IMR-90 (cell line): Measurements from ENCODE around the gene APBB1IP. TPM values are rescaled to one million over a fixed set of nuclear protein-coding genes. Genes with fewer than 3 reads are reported as not detected.

Experiments used
- ATAC-seq: fragments of 200-7000 bp; cut with Tn5 transposase; 2 replicates; pipeline ENCODE4 v1.9.1; 2020; ENCODE audit warnings: low read depth, mild to moderate bottlenecking, moderate library complexity
- BruUV-seq: library from RNA; stranded (reverse); fragments of 400-500 nt; replicated peaks from 2 replicates; lab custom pipeline; 2021; lab: Mats Ljungman, UMichigan
- CTCF ChIA-PET: fragments of 300-600 bp; formaldehyde crosslinking; extraction: SDS; loops from one replicate; lab custom pipeline; 2021; ENCODE audit warnings: antibody characterized with exemption; lab: Yijun Ruan, JAX
- POLR2A ChIA-PET: fragments of 300-600 bp; sonication (Branson Sonifier 250); formaldehyde crosslinking; loops from one replicate; lab custom pipeline; 2022; ENCODE audit warnings: antibody characterized with exemption; ENCODE audit not compliant: unreplicated experiment; lab: Charles Lee
- DNase-seq: peaks from one replicate; pipeline ENCODE4 v3.0.0; 2013
- H2AFZ ChIP-seq: replicated peaks from 2 replicates; pipeline ENCODE3; 2013; ENCODE audit warnings: low read length, mild to moderate bottlenecking; ENCODE audit not compliant: poor library complexity
- H2AK5ac ChIP-seq: 2 replicates; pipeline ENCODE4 v1.6.1; 2013; ENCODE audit warnings: low read depth, low read length, inconsistent platforms
- H2AK9ac ChIP-seq: replicated peaks from 2 replicates; pipeline ENCODE3; 2013; ENCODE audit warnings: mild to moderate bottlenecking, low read depth, low read length, moderate library complexity; ENCODE audit not compliant: poor library complexity
- H2BK120ac ChIP-seq: 2 replicates; pipeline ENCODE4 v1.6.1; 2013; ENCODE audit warnings: low read depth, low read length, inconsistent platforms
- H2BK15ac ChIP-seq: 3 replicates; pipeline ENCODE4 v1.6.1; 2013; ENCODE audit warnings: low read depth, low read length, inconsistent platforms
- H2BK20ac ChIP-seq: 2 replicates; pipeline ENCODE4 v1.6.1; 2013; ENCODE audit warnings: low read depth, mild to moderate bottlenecking, inconsistent platforms, low read length, moderate library complexity
- H2BK5ac ChIP-seq: 2 replicates; pipeline ENCODE4 v1.6.1; 2013; ENCODE audit warnings: mild to moderate bottlenecking, low read depth, low read length, inconsistent platforms; ENCODE audit not compliant: poor library complexity, severe bottlenecking
- H3K14ac ChIP-seq: replicated peaks from 2 replicates; pipeline ENCODE4 v1.6.1; 2013; ENCODE audit warnings: low read depth, low read length, inconsistent platforms
- H3K18ac ChIP-seq: 2 replicates; pipeline ENCODE4 v1.6.1; 2013; ENCODE audit warnings: low read depth, low read length, control low read depth
- H3K23ac ChIP-seq: 2 replicates; pipeline ENCODE4 v1.6.1; 2013; ENCODE audit warnings: low read depth, low read length, inconsistent platforms
- H3K27ac ChIP-seq: 2 replicates; pipeline ENCODE4 v1.5.1; 2013; ENCODE audit warnings: mild to moderate bottlenecking, control low read depth, low read length; ENCODE audit not compliant: insufficient read depth
- H3K27me3 ChIP-seq: 2 replicates; pipeline ENCODE4 v1.6.1; 2013; ENCODE audit warnings: low read length; ENCODE audit not compliant: control insufficient read depth, insufficient read depth
- H3K36me3 ChIP-seq: 2 replicates; pipeline ENCODE4 v1.6.1; 2013; ENCODE audit warnings: low read length, mixed read lengths; ENCODE audit not compliant: control insufficient read depth, insufficient read depth
- H3K4ac ChIP-seq: 2 replicates; pipeline ENCODE4 v1.6.1; 2013; ENCODE audit warnings: low read depth, low read length, inconsistent platforms
- H3K4me1 ChIP-seq: 2 replicates; pipeline ENCODE4 v1.6.1; 2013; ENCODE audit warnings: low read length, mixed read lengths; ENCODE audit not compliant: control insufficient read depth, insufficient read depth
- H3K4me2 ChIP-seq: 2 replicates; pipeline ENCODE4 v1.6.1; 2013; ENCODE audit warnings: low read depth, mild to moderate bottlenecking, control low read depth, low read length, moderate library complexity
- H3K4me3 ChIP-seq: 2 replicates; pipeline ENCODE4 v1.5.1; 2013; ENCODE audit warnings: low read depth, mild to moderate bottlenecking, control low read depth, low read length, moderate library complexity; ENCODE audit not compliant: insufficient read depth
- H3K56ac ChIP-seq: 2 replicates; pipeline ENCODE4 v1.6.1; 2013; ENCODE audit warnings: low read length, inconsistent platforms; ENCODE audit not compliant: insufficient read depth; ENCODE audit errors: extremely low read depth
- H3K79me1 ChIP-seq, 2 experiments: 2 replicates each; pipeline ENCODE4 v1.6.1; 2013; ENCODE audit warnings: low read length in 2 of 2, inconsistent platforms in 1 of 2, low read depth in 1 of 2
- H3K9ac ChIP-seq: 2 replicates; pipeline ENCODE4 v1.6.1; 2013; ENCODE audit warnings: low read depth, low read length, control low read depth
- H3K9me1 ChIP-seq: 2 replicates; pipeline ENCODE4 v1.6.1; 2013; ENCODE audit warnings: low read length, inconsistent platforms; ENCODE audit not compliant: insufficient read depth
- H3K9me3 ChIP-seq: 2 replicates; pipeline ENCODE4 v1.6.1; 2013; ENCODE audit warnings: low read length; ENCODE audit not compliant: control insufficient read depth, insufficient read depth
- H4K20me1 ChIP-seq: 2 replicates; pipeline ENCODE4 v1.6.1; 2013; ENCODE audit warnings: low read length, inconsistent platforms; ENCODE audit not compliant: insufficient read depth
- H4K5ac ChIP-seq: 2 replicates; pipeline ENCODE4 v1.6.1; 2013; ENCODE audit warnings: mild to moderate bottlenecking, low read depth, low read length, control low read depth
- H4K8ac ChIP-seq, 2 experiments: 2 replicates each; pipeline ENCODE4 v1.6.1; 2013; ENCODE audit warnings: low read depth in 2 of 2, low read length in 2 of 2, control low read depth in 1 of 2, inconsistent platforms in 1 of 2
- H4K91ac ChIP-seq: 2 replicates; pipeline ENCODE4 v1.6.1; 2013; ENCODE audit warnings: low read depth, low read length, inconsistent platforms; ENCODE audit not compliant: insufficient read depth
- BHLHE40 ChIP-seq: fragments of 150-350 bp; IDR thresholded peaks from 2 replicates; pipeline ENCODE4 v1.6.1; 2016; ENCODE audit warnings: mild to moderate bottlenecking, low read depth, low read length
- ELK1 ChIP-seq: fragments of 150-350 bp; IDR thresholded peaks from 2 replicates; pipeline ENCODE4 v1.6.1; 2016; ENCODE audit warnings: low read depth, mild to moderate bottlenecking, low read length, moderate library complexity, borderline replicate concordance
- POLR2A ChIP-seq: IDR thresholded peaks from 2 replicates; pipeline ENCODE4 v1.6.1; 2012; ENCODE audit warnings: mild to moderate bottlenecking, low read depth, low read length
- RAD21 ChIP-seq: IDR thresholded peaks from 2 replicates; pipeline ENCODE4 v1.6.1; 2012; ENCODE audit warnings: low read length, improper control_type of control experiment
- RFX5 ChIP-seq: IDR thresholded peaks from 2 replicates; pipeline ENCODE4 v1.8.0; 2012; ENCODE audit warnings: low read depth, mild to moderate bottlenecking, low read length, moderate library complexity
- USF2 ChIP-seq: fragments of 150-350 bp; IDR thresholded peaks from 2 replicates; pipeline ENCODE4 v1.6.1; 2017; ENCODE audit warnings: mild to moderate bottlenecking, antibody characterized with exemption, low read length, low read depth
- WGBS, 2 experiments: methylation state at CpG; one replicate each; pipeline versions ENCODE4 v1.1.5 to v1.1.7; 2013; ENCODE audit warnings: missing lambda C conversion rate in 2 of 2; ENCODE audit not compliant: insufficient read length in 1 of 2; ENCODE audit errors: extremely low coverage in 2 of 2; 5-methylcytosine and 5-hydroxymethylcytosine counted together
- dilution Hi-C: fragments of 300-500 bp; cut with HindIII; formaldehyde crosslinking; loops from one replicate; pipeline ENCODE4 v1.14.3; 2018; ENCODE audit warnings: low sequenced_read_pairs; ENCODE audit not compliant: unreplicated experiment
- in situ Hi-C: fragments of 300-500 bp; cut with MboI; formaldehyde crosslinking; loops from 3 replicates; pipeline ENCODE4 v1.14.3; 2019; ENCODE audit warnings: low sequenced_read_pairs, inconsistent platforms, mixed read lengths
- intact Hi-C: fragments of 100-400 bp; cut with micrococcal nuclease; formaldehyde crosslinking; loops from 2 replicates; pipeline ENCODE4 v1.10.0; 2022
- polyA plus RNA-seq, 3 experiments: library from polyadenylated mRNA; depleted of rRNA; stranded (reverse); fragments of >200 nt; gene quantifications; 2 replicates each; pipeline ENCODE4 v1.2.3, GENCODE V29; 2012; ENCODE audit warnings: low replicate concordance in 1 of 3
- total RNA-seq: library from RNA; depleted of rRNA; stranded (reverse); fragments of >200 nt; gene quantifications from 2 replicates; pipeline ENCODE4 v1.2.3, GENCODE V29; 2012

APBB1IP gene
- total and polyA plus RNA-seq, 2 of the 4 experiments (the other 2 are of a cell fraction) = not detected

GRCh38 chr10:26479766-26480492 lies 41.8 kb downstream of the APBB1IP start:
- DNase-seq (no peak), ATAC-seq (no peak)
- no peaks in the 10 kb centered on the region for H3K36me3 ChIP-seq
- in situ Hi-C loops (no loop called here), intact Hi-C loops (no loop called here), dilution Hi-C loops (no loop called here)
- no CpG with 5 or more reads among the region's 6 CpGs for WGBS, 2 experiments
- no peak overlapping the region for H4K5ac ChIP-seq
- H3K4me2 ChIP-seq = no peak overlapping the region
- no peak overlapping the region for H4K91ac ChIP-seq
- H3K4me1 ChIP-seq = no peaks in the 10 kb centered on the region
- no peak overlapping the region for H2AK9ac ChIP-seq
- H3K9me3 ChIP-seq = peaks cover 10% of the 10 kb centered on the region
- no peak overlapping the region for H4K8ac ChIP-seq
- H2BK15ac ChIP-seq = no peak overlapping the region
- H3K9ac ChIP-seq = no peak overlapping the region
- TF ChIP-seq BHLHE40 (no peak), POLR2A (no peak), USF2 (no peak), ELK1 (no peak), RFX5 (no peak), RAD21 (no peak)
- no peak overlapping the region for H3K4ac ChIP-seq
- no peak overlapping the region for H2BK5ac ChIP-seq
- no peak overlapping the region for H3K4me3 ChIP-seq
- no peak overlapping the region for H3K14ac ChIP-seq
- no peaks in the 10 kb centered on the region for H3K9me1 ChIP-seq
- H3K18ac ChIP-seq = no peak overlapping the region
- no peak overlapping the region for H2AFZ ChIP-seq
- BruUV-seq = no TSS peak
- no peak overlapping the region for H3K23ac ChIP-seq
- no peak overlapping the region for H3K27ac ChIP-seq
- no peak overlapping the region for H2BK20ac ChIP-seq
- CTCF ChIA-PET = no interaction called here
- H2AK5ac ChIP-seq = no peak overlapping the region
- no peaks in the 10 kb centered on the region for H3K27me3 ChIP-seq
- POLR2A ChIA-PET = no interaction called here
- no peaks in the 10 kb centered on the region for H4K20me1 ChIP-seq
- H3K56ac ChIP-seq = no peak overlapping the region
- no peak overlapping the region for H2BK120ac ChIP-seq
- no peaks in the 10 kb centered on the region for H3K79me1 ChIP-seq
